Colonic mucosa (tissue), 4 donors: ENCODE results near the gene NT5C1A. TPM values are rescaled to one million over a fixed set of nuclear protein-coding genes. Genes with fewer than 3 reads are reported as not detected.
A peak's percentile ranks its signal among the peaks of the same experiment; 100 is the strongest.

Source experiments
- DNase-seq: peaks from one replicate; pipeline ENCODE4 v3.0.0-alpha.2; 2020
- H3K27ac ChIP-seq: fragments of 200-600 bp; one replicate; pipeline ENCODE4 v1.8.0; 2021
- H3K27me3 ChIP-seq: fragments of 200-600 bp; one replicate; pipeline ENCODE4 v1.8.0; 2021
- H3K36me3 ChIP-seq: fragments of 200-600 bp; one replicate; pipeline ENCODE4 v1.8.0; 2021
- H3K4me1 ChIP-seq: fragments of 200-600 bp; one replicate; pipeline ENCODE4 v1.8.0; 2021; ENCODE audit warnings: mild to moderate bottlenecking
- H3K4me3 ChIP-seq: fragments of 200-600 bp; one replicate; pipeline ENCODE4 v1.8.0; 2021
- H3K9ac ChIP-seq, 2 donors: one replicate each; pipeline ENCODE4 v1.7.0; 2013; ENCODE audit warnings: control low read depth in 2 of 2, low read depth in 2 of 2, low read length in 2 of 2
- H3K9me3 ChIP-seq: fragments of 200-600 bp; one replicate; pipeline ENCODE4 v1.8.0; 2021
- intact Hi-C: fragments of 100-400 bp; cut with DNase I; formaldehyde crosslinking; loops from one replicate; pipeline ENCODE4 v1.14.1; 2022
- total RNA-seq, 2 donors: library from RNA; stranded (reverse); fragmentation: NEBNext Ultra II Directional in 1 of 2; extraction: Animal tissue kit (Norgen Biotek cat#: 25700) in 1 of 2; gene quantifications; one replicate each; pipeline ENCODE4 v1.2.1, GENCODE V29; 2021
- TF ChIP-seq, protein P1 (sequence below): fragments of 200-600 bp; IDR thresholded peaks from one replicate; pipeline ENCODE4 v1.8.0; 2022; ENCODE audit warnings: antibody characterized with exemption, mild to moderate bottlenecking
- donor health status: healthy.
- donor health status: DM: no; HTN: no; CAD: no.
- donor health status: DM: no; HTN: no; CAD: no.

NT5C1A gene
- total RNA-seq, 2 donors from 2014 or later: not detected

DNA sequence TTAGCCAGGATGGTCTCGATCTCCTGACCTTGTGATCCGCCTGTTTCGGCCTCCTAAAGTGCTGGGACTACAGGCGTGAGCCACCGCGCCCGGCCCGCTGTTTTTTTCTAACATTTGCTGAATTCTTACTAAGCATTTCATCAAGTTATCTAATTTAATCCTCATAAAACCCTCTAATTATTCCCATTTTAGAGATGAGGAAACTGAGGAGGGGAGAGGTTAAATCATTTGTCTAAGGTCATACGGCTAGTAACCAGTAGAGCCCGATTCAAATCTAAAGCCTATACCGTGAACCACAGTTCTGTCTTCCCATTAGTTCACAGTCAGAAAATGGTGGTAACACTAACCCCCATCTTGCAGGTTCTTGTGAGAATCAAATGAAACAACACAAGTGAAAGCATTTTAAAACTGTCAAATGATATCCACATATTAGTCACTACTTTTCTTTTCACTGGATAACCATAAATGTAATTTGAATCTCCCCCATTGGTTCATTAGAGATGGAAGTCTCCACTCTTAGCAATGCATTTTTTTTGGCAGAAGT lies 43.0 kb downstream of the NT5C1A start:
- intact Hi-C loops: no loop called here
- H3K9ac ChIP-seq: no peak overlapping the region
- H3K4me3 ChIP-seq: no peak overlapping the region
- H3K36me3 ChIP-seq: no peaks in the 10 kb centered on the region
- no peak overlapping the region for H3K27ac ChIP-seq
- TF ChIP-seq, protein P1, sequence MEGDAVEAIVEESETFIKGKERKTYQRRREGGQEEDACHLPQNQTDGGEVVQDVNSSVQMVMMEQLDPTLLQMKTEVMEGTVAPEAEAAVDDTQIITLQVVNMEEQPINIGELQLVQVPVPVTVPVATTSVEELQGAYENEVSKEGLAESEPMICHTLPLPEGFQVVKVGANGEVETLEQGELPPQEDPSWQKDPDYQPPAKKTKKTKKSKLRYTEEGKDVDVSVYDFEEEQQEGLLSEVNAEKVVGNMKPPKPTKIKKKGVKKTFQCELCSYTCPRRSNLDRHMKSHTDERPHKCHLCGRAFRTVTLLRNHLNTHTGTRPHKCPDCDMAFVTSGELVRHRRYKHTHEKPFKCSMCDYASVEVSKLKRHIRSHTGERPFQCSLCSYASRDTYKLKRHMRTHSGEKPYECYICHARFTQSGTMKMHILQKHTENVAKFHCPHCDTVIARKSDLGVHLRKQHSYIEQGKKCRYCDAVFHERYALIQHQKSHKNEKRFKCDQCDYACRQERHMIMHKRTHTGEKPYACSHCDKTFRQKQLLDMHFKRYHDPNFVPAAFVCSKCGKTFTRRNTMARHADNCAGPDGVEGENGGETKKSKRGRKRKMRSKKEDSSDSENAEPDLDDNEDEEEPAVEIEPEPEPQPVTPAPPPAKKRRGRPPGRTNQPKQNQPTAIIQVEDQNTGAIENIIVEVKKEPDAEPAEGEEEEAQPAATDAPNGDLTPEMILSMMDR: no peak
- H3K4me1 ChIP-seq: no peaks in the 10 kb centered on the region
- DNase-seq: no peak
- no peaks in the 10 kb centered on the region for H3K9me3 ChIP-seq
- no peaks in the 10 kb centered on the region for H3K27me3 ChIP-seq

DNA sequence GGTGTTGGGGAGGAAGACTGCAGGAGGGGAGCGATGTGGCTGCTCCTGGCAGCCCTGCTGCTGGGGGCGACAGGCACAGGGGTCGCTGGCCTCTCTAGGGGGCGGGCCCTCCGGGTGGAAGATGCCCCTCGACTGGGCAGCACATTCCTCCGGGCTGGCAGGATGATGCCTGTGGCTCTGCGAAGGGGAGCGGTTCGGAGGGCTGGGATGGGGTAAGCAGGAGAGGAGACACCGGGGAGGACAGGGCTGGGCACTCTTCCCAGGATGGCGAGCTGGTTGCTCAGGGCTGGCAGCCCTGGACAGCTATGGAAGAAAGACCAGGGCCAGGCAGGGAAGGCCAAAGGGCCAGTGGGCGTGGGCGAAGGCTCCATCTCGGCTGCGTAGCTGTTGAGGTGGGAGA lies 45.3 kb downstream of the NT5C1A start:
- no peak for DNase-seq
- H3K4me3 ChIP-seq: no peak overlapping the region
- TF ChIP-seq, protein P1: no peak
- H3K27ac ChIP-seq: no peak overlapping the region
- H3K27me3 ChIP-seq: no peaks in the 10 kb centered on the region
- intact Hi-C loops: no loop called here
- H3K9me3 ChIP-seq: no peaks in the 10 kb centered on the region
- H3K4me1 ChIP-seq: no peaks in the 10 kb centered on the region
- H3K9ac ChIP-seq: no peak overlapping the region
- H3K36me3 ChIP-seq: no peaks in the 10 kb centered on the region

DNA sequence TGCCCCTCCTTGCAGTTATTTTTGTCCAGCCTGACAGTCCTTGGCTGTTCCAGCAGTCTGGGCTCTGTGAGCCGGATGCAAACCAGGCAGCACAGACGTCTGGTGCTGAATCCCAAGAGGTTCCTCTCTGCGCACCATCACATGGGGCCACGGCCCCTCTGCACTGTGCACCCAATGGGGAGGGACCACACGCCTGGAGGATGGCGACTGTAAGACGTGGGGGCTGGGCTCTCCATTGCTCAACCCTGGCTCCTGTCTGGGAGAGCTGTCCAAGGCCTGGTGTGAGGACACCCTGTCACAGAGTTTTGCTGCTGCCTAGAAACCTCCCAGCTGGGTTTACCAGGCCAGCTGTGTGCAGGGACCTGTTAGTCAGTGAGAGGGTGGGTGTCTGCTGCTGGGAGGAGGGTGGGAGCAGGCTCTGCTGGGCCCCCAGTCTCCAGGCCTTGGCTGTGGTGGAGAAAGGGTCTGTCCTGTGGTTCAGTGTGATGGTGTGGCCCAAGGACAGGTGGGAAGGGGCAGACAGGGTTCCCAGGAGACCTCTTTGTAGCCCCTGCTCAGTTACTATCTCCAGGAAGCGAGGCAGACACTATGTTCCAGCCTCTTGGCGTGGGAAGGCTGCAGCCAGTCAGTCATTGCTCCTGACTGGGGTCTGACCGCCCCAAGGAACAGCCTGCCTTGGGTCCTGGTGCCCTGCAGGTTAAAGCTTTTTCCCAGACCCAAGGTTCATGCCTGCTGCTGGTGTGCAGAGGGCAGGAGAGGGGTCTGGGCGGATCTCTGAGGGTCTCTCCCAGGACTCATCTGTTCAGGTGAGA lies 46.2 kb downstream of the NT5C1A start:
- H3K4me3 ChIP-seq: no peak overlapping the region
- H3K4me1 ChIP-seq: no peaks in the 10 kb centered on the region
- H3K27me3 ChIP-seq: no peaks in the 10 kb centered on the region
- no peaks in the 10 kb centered on the region for H3K9me3 ChIP-seq
- TF ChIP-seq, protein P1: no peak
- intact Hi-C loops: no loop called here
- H3K9ac ChIP-seq: no peak overlapping the region
- DNase-seq: peak; percentile 50
- H3K27ac ChIP-seq: no peak overlapping the region
- H3K36me3 ChIP-seq: no peaks in the 10 kb centered on the region

DNA sequence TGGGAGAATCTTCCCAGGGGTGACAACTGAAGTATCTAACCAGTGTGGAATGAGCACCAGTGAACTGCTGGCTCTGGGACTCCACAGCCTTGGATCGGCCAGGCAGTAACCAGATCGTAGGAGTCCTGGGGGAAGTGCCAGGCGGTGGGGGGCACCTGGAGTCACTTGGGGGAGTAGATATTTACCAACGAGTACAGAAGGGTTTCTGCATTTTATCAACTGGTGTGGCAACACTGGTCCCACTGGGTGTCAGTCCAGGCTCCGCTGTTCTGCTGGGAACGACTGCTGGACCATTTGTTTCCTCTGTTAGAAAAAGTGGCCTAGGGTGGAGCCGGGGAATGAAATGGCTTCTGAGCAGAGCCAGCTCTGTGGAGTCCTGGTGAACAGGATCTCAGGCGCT lies 46.9 kb downstream of the NT5C1A start:
- Histone ChIP-seq H3K9me3 (no peaks in the 10 kb centered on the region), H3K4me1 (no peaks in the 10 kb centered on the region), H3K36me3 (no peaks in the 10 kb centered on the region), H3K27me3 (no peaks in the 10 kb centered on the region), H3K9ac (no peak overlapping the region), H3K4me3 (no peak overlapping the region), H3K27ac (no peak overlapping the region)
- no peak for DNase-seq
- TF ChIP-seq, protein P1: no peak
- intact Hi-C loops: no loop called here

DNA sequence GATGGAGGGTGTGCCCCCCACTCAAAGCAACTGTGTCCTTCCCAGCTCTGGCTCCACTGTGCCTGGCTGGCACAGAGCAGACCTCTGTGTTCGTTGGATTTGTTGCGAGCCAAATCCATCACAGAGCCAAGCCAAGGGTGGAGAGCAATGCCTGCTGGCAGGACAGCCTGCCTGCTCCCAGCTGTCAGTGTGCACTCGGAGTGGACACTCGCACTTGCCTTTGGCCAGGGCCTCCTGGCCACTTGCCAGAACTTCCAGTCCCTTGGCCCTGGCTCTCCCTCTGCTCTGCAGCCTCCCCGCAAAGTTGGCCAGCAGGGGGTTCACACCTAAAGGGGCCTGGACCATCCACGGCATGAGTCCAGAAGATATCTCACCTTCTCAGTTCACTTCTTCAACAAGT lies 48.9 kb downstream of the NT5C1A start:
- no peak for DNase-seq
- no peaks in the 10 kb centered on the region for H3K4me1 ChIP-seq
- no peak overlapping the region for H3K27ac ChIP-seq
- no peaks in the 10 kb centered on the region for H3K36me3 ChIP-seq
- intact Hi-C loops: no loop called here
- H3K9me3 ChIP-seq: no peaks in the 10 kb centered on the region
- H3K9ac ChIP-seq: no peak overlapping the region
- H3K4me3 ChIP-seq: no peak overlapping the region
- TF ChIP-seq, protein P1: no peak
- no peaks in the 10 kb centered on the region for H3K27me3 ChIP-seq
